SHP77 treated with DMSO at 0.1 percent for 48 hours (cell line): ENCODE data around the gene ASB13.
A peak's percentile ranks its signal among the peaks of the same experiment; 100 is the strongest.

Experiments used
- DNase-seq: peaks from one replicate; lab custom pipeline; 2025; lab: John Stamatoyannopoulos, UW

Gene ASB13

DNA sequence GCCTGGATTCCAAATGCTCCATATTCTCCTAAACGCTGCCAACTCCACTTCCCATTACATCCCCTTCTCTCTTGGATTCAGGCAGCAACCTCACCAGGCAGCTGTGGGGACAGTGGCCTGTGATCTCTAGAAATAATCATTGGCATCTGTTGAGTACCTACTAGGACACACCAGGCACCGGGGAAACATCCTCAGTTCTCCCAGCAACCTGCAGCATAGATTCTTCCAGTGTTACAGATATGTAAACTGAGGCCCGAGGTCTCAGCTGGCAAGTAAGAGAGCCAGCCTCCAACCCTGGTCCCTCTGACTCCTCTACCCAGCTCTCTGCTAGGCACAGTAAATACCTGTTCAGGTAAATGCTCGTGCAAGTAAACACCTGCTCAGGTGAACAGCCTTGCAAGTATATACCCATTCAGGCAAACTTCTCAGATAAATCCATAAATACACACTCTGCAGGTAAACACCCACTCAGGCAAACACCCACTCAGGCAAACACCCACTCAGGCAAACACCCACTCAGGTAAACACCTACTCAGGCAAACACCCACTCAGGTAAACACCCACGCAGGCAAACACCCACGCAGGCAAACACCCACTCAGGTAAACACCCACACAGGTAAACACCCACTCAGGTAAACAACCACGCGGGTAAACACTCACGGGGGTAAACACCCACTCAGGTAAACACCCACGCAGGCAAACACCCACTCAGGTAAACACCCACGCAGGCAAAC is 18.7 kb downstream of the ASB13 start:
- no peak for DNase-seq

DNA sequence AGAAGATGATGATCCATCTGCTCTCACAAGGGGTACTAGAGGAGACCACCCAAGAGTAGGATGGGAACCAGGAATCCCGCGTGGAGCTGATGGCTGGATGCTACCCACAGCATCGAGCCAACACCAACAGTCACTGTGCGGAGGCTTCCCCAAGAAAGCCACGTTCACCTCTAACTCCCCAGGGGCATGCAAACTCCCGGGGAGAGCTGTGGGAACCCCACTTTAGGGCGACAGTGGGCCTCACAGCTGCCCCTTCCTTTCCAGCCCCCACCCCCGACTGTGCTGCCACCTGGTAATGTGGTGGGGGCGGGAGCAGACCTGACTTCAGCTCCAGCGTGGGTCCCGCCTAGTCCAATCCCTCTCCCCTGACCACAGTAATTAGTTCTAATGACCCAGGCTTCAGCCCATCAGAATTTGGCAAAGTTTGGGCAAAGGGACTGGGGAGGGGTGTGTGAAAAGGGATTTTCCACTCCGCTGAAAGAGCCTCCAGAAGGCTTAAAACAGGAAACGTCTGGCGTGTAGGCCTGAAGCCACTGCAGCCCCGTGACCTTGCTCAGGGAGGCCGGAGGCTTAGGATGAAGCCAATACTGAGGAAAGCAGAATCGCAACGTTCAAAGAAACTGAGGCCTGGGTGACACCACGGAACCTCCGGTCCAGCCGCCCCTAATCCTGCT is 20.3 kb downstream of the ASB13 start:
- no peak for DNase-seq

DNA sequence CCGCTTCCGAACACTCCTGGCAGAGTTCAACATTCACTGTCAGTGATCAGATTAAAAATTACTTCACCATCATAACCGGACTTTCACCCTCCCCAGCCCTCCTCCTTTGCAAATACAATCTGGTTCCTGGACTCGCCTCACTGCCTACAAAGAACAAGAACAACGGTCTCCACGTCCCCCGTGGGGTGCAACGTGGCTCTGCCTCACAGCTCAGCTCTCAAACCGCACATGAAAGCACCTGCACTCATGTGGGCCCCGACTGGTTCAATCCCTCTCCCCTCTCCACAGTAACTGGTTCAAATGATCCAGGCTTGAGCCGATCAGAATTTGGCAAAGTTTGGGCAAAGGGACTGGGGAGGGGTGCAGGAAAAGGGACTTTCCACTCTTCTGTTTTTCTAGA is 21.0 kb downstream of the ASB13 start:
- no peak for DNase-seq

DNA sequence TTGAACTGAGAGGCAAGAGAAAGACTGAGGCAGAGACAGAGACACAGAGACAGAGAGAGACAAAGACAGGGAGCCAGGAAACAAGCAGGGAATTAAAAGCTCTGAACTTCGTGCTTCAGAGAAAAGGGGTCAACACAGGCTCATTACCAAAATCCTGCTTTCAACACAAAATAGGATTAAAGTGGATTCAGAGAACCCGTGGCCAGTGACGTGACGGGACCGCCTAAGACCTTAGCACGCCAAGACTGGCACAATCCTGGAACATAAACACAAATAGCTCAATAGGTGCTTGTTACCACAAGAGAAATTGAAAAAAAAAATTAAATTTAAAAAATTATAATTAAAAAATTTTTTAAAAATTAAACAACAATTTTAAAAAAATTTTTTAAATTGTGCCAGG is 21.5 kb downstream of the ASB13 start:
- no peak for DNase-seq

DNA sequence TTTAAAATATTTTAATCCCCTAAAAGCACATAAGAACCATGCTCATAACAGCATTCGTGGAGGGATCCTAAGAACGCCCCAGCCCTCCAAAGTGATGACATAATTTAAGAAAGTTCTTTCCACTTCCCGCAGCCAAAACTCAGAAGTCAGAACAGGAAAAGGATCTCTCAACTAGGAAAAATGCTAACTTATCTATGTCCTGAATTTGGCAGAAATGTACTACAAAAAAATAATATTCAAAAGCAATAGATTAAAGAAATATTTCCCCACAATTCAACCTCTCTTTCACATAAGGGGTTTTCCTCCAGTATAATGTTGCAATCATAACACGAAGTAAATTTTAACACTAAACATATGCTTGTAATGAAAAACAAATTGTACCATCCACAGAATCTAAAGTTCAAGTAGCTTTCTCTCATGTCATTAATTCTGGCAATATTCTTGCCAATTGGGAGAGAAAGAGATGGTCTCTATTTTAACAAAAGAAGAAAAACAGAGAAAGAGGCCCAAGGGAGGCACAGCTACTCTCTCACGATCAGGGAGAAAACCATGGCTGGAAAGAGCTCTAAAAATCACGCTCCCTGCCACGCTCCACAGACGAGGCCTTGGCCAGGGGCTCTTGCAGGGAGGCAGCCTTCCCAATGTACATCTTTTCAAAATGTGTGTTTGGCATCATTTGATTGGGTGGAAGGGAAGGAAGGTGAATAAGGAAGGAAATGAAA is 22.9 kb downstream of the ASB13 start:
- no peak for DNase-seq

DNA sequence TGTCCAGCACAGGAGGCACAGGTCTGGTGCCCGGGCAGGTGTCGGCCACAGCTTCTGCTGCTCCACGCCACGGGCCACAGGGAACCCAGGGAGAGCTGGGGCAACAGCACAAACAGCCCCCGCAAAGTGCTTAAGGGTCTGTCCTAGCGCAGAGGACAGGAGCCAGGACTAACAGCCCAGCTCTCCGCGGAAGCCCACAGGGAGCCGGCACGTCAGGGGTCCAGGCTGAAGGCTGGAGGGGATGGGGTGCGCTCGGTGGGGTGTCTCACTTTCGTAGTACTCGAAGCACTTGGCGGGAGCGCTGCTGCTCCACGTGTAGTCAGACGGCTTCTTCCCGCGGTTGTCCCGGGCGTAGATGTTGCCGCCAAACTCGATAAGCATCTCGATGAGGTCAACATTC is 24.9 kb downstream of the ASB13 start:
- DNase-seq = no peak

DNA sequence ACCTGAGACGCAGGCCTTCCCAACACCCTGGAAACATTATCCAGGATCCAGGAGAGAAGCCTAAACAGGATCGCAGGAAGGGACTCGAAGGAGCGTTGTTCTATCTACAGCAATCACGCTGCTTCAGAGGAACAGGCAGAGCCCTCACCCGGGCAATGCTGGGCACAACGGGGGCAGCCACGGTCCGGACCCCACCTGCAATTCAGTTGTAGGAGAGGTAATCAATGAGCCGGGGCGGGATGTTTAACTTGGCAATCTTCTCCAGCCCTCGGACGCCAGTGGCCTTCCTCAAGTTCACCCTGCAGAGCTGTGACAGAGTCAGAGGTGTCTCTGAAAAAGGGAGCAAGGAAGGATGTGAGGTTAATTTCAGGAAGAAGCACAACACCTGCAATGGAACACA is 25.9 kb downstream of the ASB13 start:
- no peak for DNase-seq

DNA sequence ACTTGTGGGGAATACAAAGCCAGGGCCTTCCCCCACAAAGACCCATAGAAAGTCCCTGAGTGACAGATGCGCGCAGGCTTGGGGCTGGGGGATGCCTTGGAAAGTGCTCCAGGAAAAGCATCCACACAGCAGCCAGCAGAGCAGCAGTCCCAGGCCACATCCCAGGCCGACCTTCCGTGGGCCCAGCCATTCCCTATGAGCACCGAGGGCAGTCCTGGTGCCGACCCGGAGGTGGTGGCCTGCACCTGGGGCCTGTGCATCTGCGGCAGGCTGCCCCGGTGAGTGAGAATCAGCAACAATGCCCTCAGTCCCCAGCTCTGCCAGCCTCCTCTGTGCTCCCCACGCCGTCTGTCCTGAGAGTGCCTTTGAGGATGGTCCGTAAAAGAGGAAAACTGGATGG is 26.4 kb downstream of the ASB13 start:
- DNase-seq = no peak

DNA sequence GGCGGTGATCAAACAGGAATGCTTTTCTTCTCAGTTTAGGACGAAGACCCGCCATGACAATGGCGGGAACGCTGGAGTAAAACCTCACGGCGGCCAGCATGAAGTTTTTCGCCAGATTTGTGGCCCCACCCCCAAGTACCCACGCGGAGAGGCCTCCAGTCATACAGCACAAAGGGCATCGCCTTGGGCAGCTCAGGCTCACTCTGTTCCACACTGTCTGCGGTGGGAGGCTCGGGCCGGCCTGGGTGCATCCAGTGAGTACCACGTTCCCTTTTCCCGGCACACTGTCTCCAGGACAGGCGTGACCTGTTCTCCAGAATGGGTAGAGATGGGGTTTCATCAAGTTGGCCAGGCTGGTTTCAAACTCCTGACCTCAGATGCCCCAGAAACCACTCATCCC is 27.3 kb downstream of the ASB13 start:
- no peak for DNase-seq

DNA sequence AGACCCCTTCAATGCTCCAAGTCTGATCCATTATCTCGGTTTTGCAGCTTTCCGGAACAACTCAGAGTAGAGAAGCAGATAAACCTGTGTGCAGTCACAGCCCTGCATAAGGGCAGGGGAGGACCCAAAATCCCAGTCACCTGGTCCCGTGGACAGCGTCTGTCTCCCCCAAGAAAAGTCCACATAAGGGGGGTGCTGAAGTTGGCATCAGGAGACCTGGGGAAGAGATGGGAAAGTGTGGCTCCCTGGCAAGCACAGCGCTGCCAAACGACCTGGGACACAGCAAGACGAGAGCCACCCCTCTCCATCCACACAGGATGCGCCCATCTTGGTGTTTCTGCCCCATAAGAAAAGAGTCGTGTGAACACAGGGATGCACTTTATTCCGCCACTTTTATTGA is 27.9 kb downstream of the ASB13 start:
- no peak for DNase-seq

DNA sequence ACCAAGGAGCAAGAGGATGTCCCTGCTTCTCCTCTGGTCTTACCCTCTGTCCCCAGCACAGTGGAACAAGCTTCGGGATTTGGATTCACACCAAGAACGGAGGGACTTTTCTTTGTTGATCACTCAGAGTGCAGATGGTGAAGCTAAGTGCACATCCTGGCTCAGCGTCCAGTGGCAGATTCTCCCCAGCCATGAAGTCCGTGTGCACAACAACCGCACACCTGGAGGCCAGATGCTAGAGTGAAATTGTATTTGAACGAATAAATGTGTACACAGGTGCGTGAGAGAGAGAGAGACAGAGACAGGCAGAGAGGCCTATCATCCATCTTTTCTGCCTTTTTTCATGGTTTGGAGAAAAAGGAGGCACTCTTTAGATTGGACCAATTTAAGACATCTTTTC is 31.5 kb downstream of the ASB13 start:
- DNase-seq = peak; percentile 41

DNA sequence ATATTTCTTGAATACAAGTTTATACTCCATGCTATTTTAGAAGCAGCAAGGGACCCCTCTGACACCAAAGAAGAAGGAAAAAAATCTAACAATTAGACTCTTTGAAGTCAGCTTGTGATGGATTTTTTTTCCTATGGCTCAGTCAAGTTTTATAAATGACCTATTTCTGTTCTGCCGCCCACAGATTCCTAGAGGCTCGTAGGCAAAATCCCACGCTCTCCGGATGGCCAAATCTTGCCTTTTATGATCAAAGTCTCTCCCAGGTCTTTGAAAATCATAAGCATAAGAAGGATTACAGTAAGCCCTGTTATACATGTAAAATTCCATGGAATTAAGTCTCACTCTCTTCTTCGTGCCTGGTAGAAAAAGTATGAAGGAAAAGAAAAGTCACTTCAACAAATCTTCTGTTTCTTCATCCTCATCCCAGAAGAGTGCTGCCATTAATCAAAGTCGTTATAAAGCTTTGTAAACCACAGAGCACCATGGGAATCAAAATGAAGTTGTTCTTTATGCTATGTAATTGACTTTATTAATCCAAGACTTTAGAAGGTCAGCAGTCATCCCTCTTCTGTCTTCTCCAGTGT is 33.1 kb downstream of the ASB13 start:
- no peak for DNase-seq

DNA sequence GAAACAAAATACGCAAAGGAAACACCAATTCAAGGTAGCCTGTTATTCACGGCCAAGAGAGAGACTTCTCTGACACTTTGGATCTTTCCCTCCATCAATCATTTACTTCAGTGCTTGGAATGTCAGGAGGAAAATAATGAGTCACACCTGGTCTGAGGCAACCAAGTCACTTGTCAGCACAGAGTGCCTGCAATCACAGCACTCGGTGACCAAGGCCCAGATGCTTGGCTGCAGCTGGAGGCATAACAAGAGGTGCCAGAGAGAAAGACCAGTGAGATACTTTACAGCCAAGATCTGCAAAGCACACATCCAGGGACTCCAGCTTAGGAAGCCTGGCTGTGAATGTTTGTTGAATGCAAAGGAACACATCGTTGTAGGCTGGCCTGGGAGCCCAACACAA is 33.9 kb downstream of the ASB13 start:
- DNase-seq = no peak

DNA sequence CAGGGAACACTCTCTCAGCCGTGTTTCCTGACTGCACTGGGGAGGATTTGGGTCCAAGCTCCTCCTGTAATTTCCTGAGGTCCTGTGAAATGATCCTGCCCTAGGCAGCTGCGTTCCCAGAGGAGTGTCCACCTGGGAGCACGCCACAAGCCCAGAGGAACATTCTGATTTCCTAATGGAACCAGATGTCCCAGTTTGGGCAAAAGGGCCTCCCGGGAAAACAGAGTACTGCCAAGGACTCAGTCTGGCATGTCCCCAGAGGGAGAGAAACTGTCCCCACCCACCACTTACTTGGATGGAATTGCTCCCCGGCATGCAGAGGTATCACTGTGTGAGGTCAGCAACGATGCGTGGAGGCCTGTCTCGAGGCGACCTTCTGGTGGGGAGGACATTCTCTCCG is 34.5 kb downstream of the ASB13 start:
- DNase-seq = no peak

DNA sequence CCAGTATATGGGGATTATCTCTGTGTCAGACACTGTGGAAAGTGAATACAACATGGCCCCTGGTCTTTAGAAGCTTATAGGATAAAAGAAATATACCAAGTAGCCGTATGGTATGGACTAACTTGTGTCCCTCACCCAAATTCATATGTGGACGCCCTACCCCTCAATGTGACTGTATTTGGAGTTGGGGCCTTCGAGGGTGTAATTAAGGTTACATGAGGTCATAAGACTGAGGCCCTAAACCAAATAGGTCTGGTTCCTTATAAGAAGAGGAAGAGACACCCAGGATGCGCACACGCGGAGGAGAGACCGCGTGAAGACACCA is 36.3 kb downstream of the ASB13 start:
- DNase-seq = no peak

DNA sequence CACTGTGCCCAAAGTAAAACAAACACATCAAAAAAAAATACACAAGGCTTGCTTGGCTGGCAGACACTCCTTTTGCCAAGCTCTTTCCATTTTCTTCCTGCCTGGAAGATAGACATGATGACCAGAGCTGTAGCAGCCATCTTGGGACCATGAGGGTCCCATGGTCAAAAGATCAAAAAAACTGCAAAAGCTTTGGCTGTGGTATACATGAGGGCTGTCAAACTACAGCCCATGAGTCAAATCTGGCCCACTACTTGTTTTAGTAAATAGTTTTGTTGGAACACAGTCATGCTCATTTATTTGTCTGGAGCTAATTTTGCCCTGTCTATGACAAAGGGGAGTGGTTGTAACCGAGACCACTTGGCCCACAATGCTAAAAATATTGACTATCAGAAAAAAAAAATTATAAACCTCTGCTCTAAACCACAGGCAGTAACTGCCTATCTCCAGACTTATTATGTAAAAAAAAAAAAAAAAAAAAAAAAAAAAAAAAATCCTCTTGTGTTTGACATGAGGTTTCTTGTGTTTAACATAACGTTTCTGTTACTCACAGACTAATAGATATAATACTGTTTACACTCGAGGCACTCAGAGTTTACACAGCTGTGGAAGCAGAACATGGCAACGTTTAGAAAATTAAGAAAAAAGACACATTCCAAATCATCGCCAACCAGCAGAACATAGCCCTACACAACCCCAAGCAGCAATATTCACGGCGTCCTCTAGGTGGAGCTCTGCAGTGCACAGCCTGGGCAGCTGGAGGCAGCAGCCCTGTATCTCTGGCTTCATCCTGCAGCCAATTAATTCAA is 36.9 kb downstream of the ASB13 start:
- peak; percentile 49 for DNase-seq

DNA sequence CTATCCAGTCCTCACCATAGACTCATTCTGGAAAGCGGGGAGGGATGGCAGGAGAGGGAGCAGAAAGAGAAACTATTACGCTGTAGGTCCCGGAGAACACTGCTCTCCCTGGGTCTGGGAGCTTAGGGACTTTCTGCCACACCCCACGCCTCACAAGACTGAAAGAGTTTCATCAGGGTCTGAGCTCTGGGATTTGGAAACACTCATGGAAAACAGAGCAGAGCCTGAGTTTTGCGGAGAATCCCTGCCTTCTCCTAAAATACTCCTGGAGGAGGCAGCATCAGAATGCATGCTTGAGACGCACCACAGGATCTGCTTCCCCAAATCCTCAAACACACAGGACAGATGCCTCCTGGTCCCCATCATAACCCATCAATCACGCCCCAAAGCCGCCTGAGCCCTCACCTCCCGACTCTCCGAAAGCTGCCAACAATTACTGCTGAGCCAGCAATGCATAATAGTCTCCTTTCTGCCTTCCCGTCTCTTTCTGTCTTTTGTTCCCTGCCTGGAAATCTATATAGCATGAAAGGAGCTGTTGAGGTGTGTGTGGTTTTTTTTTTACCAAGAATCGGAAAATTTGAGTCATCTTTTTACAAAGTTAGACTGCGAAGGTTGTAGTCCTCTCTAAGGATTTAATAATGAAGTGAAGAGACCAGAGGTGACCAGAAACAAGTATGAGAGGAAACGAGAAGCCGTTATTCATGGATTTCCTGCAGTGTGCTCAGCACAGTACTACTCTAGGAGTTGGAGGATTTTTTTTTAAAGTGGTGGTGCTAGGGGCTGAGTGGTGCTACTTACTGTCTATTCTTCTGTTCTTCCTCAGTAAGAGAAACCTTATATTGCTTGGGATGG is 37.7 kb downstream of the ASB13 start:
- DNase-seq = no peak

DNA sequence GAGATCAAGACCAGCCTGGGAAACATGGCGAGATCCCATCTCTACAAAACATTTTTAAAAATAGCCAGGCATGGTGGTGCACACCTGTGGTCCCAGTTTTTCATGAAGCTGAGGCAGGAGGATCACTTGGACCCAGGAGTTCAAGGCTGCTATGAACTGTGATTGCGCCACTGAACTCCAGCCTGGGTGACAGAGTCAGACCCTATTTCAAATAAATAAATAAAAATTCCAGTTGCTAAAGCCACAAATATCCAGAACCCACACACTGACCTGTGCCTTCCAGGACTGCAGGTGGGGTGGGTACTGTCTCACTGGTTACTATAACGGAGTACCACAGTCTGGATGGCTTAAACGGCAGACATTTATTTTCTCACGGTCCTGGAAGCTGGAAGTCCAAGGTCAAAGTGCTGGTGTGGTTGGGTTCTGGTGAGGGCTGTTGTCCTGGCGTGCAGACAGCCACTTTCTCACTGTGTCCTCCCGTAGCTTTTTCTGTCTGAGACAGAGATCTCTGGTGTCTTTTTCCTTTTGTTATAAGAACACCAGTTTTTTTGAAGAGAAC is 38.8 kb downstream of the ASB13 start:
- DNase-seq = no peak

DNA sequence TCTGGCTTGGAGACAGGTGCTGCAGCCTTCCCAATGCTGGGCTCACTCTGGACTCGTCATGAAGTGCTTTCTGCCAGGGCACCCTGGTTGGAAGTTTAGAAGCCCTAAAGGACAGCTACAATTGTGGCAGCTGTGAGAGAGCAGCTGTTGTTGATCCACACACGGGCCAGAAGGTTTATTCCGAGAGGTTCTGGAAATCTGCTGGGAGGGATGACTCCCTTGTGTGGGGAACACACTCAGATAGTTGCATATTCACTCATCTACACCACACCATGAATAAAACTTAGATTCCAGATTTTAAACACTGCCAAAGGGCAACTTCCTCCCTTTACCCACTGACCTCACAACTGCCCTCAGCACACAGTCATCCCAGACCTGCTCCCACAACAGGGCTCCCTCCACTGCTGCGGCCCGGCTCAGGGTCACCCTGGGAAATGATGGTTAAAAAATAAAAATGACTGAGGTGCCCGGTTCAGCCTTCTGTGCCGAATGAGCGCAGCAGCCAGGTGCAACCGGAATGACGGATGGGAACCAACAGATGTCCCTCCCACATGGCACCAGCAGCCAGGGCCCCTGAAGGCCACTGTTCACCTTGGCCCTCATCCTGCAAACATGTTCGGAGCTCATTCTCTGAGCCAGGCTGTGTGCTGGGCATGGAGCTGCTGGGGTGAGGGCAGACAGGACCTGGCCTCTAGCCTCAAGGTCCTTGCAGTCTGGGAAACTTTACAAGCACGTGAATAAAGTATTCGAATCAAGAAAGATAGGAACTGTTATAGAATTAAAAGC is 40.2 kb downstream of the ASB13 start:
- DNase-seq = peak; percentile 57

DNA sequence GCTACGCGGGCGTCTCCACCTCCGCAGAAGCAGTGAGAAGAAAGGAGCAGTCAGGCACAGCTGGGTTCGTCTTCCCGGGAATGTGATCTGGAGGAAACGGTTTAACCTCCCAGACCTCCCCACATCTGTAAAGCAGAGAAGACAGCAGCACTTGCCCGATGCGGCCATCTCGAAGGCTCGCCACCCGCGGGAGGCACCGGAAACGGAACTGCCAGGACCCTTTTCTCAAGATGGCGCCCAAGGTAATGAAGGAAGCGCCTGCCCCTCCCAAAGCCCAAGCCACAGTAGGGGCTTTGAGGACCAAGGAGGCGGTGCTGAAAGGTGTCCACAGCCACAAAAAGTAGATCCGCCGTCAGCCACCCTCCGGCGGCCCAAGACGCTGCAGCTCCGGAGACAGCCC is 41.7 kb downstream of the ASB13 start:
- no peak for DNase-seq
